ENCODE results near the gene PTPN11. TPM values are rescaled to one million over a fixed set of nuclear protein-coding genes. Genes with fewer than 3 reads are reported as not detected.

PTPN11 gene
- total and polyA plus RNA-seq, 2 of the 8 experiments (the other 6 are each of a cell fraction or from before 2014, with no cell fraction given) = 28.3 to 133 TPM

GRCh38 chr12:112419297-112420133, 768 bp downstream of the PTPN11 start (continued):
- TF ChIP-seq CHD7 (IDR thresholded peaks at IDR 0.05; ENCODE audit: insufficient replicate concordance, low read length) (no peak), CBX8 (IDR thresholded peaks at IDR 0.05; ENCODE audit: borderline replicate concordance, low read depth, low read length) (no peak), SAP30 (IDR thresholded peaks at IDR 0.05; ENCODE audit: insufficient read depth, insufficient replicate concordance, low read length) (no peak), RBBP5 (IDR thresholded peaks at IDR 0.05; ENCODE audit: borderline replicate concordance, low read depth, low read length) (no peak), HDAC2 (IDR thresholded peaks at IDR 0.05; ENCODE audit: borderline replicate concordance in 1 of 2, low read depth in 2 of 2, low read length in 2 of 2) (peak in 1 of 2 experiments; percentile 54; a peak in 1 of 4 replicates), BACH1 (IDR thresholded peaks at IDR 0.05; ENCODE audit: low read length) (no peak), SIN3A (conservative IDR thresholded peaks at IDR 0.05 in 1 of 2, IDR thresholded peaks at IDR 0.05 in 1 of 2; ENCODE audit: low read depth in 1 of 2, low read length in 2 of 2) (no peak), TAF1 (IDR thresholded peaks at IDR 0.05; ENCODE audit: low read depth, low read length) (0 out of 2 replicates have a peak, but pooled peaks have one; percentile 9)
